Loucy (cell line): ENCODE results near the gene PCDH7.

Experiments used
- EZH2phosphoT487 ChIP-seq: fragments of 200-600 bp; IDR thresholded peaks from 2 replicates; pipeline ENCODE4 v1.6.1; 2018; ENCODE audit warnings: antibody characterized with exemption, mild to moderate bottlenecking, moderate library complexity, borderline replicate concordance
- TF ChIP-seq, protein P1 (sequence below): fragments of 200-600 bp; sonication (generic); conservative IDR thresholded peaks from 2 replicates; pipeline ENCODE4 v1.5.1; 2014; ENCODE audit warnings: mild to moderate bottlenecking, antibody characterized with exemption, low read length

- TF ChIP-seq, protein P1, sequence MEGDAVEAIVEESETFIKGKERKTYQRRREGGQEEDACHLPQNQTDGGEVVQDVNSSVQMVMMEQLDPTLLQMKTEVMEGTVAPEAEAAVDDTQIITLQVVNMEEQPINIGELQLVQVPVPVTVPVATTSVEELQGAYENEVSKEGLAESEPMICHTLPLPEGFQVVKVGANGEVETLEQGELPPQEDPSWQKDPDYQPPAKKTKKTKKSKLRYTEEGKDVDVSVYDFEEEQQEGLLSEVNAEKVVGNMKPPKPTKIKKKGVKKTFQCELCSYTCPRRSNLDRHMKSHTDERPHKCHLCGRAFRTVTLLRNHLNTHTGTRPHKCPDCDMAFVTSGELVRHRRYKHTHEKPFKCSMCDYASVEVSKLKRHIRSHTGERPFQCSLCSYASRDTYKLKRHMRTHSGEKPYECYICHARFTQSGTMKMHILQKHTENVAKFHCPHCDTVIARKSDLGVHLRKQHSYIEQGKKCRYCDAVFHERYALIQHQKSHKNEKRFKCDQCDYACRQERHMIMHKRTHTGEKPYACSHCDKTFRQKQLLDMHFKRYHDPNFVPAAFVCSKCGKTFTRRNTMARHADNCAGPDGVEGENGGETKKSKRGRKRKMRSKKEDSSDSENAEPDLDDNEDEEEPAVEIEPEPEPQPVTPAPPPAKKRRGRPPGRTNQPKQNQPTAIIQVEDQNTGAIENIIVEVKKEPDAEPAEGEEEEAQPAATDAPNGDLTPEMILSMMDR, result no peak
- no peak for TF ChIP-seq EZH2phosphoT487
Observed at GRCh38 chr4:30696191-30696590, 24.0 kb upstream of the PCDH7 start.
